Mesendoderm (in vitro differentiated cells): ENCODE measurements around the gene CHIT1.
"Not testable (repeated sequence)": the region's sequence is repeated elsewhere in the genome, so short reads cannot be mapped to it uniquely, and the experiment has no call there.

Source experiments
- DNase-seq: peaks from one replicate; pipeline ENCODE4 v3.0.0; 2013
- H2AK5ac ChIP-seq: 2 replicates; pipeline ENCODE4 v1.6.1; 2013; ENCODE audit warnings: low read length, inconsistent platforms
- H2BK120ac ChIP-seq: 2 replicates; pipeline ENCODE4 v1.6.1; 2013; ENCODE audit warnings: low read depth, mild to moderate bottlenecking, low read length, moderate library complexity, mixed read lengths
- H2BK15ac ChIP-seq: replicated peaks from 2 replicates; pipeline ENCODE4 v1.6.1; 2013; ENCODE audit warnings: low read depth, mild to moderate bottlenecking, moderate library complexity
- H2BK5ac ChIP-seq: 2 replicates; pipeline ENCODE4 v1.6.1; 2013; ENCODE audit warnings: low read length, inconsistent platforms
- H3K18ac ChIP-seq: 2 replicates; pipeline ENCODE4 v1.6.1; 2013; ENCODE audit warnings: mild to moderate bottlenecking, low read length, mixed read lengths
- H3K23ac ChIP-seq: one replicate; pipeline ENCODE4 v1.6.1; 2013; ENCODE audit warnings: low read length
- H3K27ac ChIP-seq: 2 replicates; pipeline ENCODE4 v1.5.1; 2013; ENCODE audit warnings: low read depth, mild to moderate bottlenecking, inconsistent platforms, low read length, moderate library complexity
- H3K27me3 ChIP-seq: 2 replicates; pipeline ENCODE4 v1.6.1; 2013; ENCODE audit warnings: low read length, control low read depth, mild to moderate bottlenecking, inconsistent platforms; ENCODE audit not compliant: insufficient read depth, poor library complexity
- H3K36me3 ChIP-seq: 2 replicates; pipeline ENCODE4 v1.6.1; 2013; ENCODE audit warnings: low read length, inconsistent platforms; ENCODE audit not compliant: control insufficient read depth, insufficient read depth
- H3K4ac ChIP-seq: one replicate; pipeline ENCODE4 v1.6.1; 2013; ENCODE audit warnings: low read depth, mild to moderate bottlenecking, low read length, moderate library complexity
- H3K4me1 ChIP-seq: 2 replicates; pipeline ENCODE4 v1.6.1; 2013; ENCODE audit warnings: low read depth, low read length, inconsistent platforms; ENCODE audit not compliant: control insufficient read depth
- H3K4me2 ChIP-seq: 2 replicates; pipeline ENCODE4 v1.6.1; 2013; ENCODE audit warnings: low read length
- H3K4me3 ChIP-seq: 2 replicates; pipeline ENCODE4 v1.5.1; 2013; ENCODE audit warnings: mild to moderate bottlenecking, low read length
- H3K56ac ChIP-seq: one replicate; pipeline ENCODE4 v1.6.1; 2013; ENCODE audit warnings: low read length
- H3K79me1 ChIP-seq: 2 replicates; pipeline ENCODE4 v1.6.1; 2013; ENCODE audit warnings: low read length, inconsistent platforms
- H3K79me2 ChIP-seq: 2 replicates; pipeline ENCODE4 v1.6.1; 2013; ENCODE audit warnings: mild to moderate bottlenecking, low read length; ENCODE audit not compliant: control insufficient read depth, insufficient read depth
- H3K9ac ChIP-seq: 2 replicates; pipeline ENCODE4 v1.6.1; 2013; ENCODE audit warnings: low read length, inconsistent platforms
- H4K5ac ChIP-seq: one replicate; pipeline ENCODE4 v1.6.1; 2013; ENCODE audit warnings: low read length
- H4K8ac ChIP-seq: one replicate; pipeline ENCODE4 v1.6.1; 2013; ENCODE audit warnings: low read depth, mild to moderate bottlenecking, control low read depth, low read length, moderate library complexity
- WGBS: extraction: QIAGEN DNeasy Blood & Tissue Kit; methylation state at CpG from one replicate; pipeline ENCODE4 v1.1.7; 2013; ENCODE audit warnings: low lambda C conversion rate, missing lambda C conversion rate; ENCODE audit not compliant: insufficient coverage; ENCODE audit errors: extremely low coverage; 5-methylcytosine and 5-hydroxymethylcytosine counted together

The CHIT1 gene

GRCh38 chr1:203267912-203268311 is 38.4 kb upstream of the CHIT1 start:
- Histone ChIP-seq H3K23ac (no peak overlapping the region), H2BK120ac (no peak overlapping the region), H3K79me1 (no peaks in the 10 kb centered on the region), H3K4ac (no peak overlapping the region), H4K5ac (no peak overlapping the region), H3K4me1 (no peaks in the 10 kb centered on the region), H3K27ac (no peak overlapping the region), H4K8ac (no peak overlapping the region), H3K18ac (no peak overlapping the region), H3K56ac (peak overlapping the region; percentile 89), H3K9ac (peak overlapping the region; percentile 74), H3K27me3 (no peaks in the 10 kb centered on the region), H3K4me3 (no peak overlapping the region), H3K36me3 (no peaks in the 10 kb centered on the region), H2BK15ac (no peak overlapping the region), H3K79me2 (no peaks in the 10 kb centered on the region), H3K4me2 (peak overlapping the region; percentile 89), H2BK5ac (no peak overlapping the region), H2AK5ac (no peak overlapping the region)
- no peak for DNase-seq
- no CpG with 5 or more reads among the region's 15 CpGs for WGBS

GRCh38 chr1:203267347-203267846 is 37.9 kb upstream of the CHIT1 start:
- H2BK120ac ChIP-seq, result no peak overlapping the region
- no peak overlapping the region for H4K5ac ChIP-seq
- H3K27me3 ChIP-seq, result no peaks in the 10 kb centered on the region
- WGBS, result no CpG with 5 or more reads among the region's 20 CpGs
- no peak overlapping the region for H2BK5ac ChIP-seq
- H3K18ac ChIP-seq, result peak overlapping the region; percentile 92
- H3K4me1 ChIP-seq, result no peaks in the 10 kb centered on the region
- peak overlapping the region; percentile 74 for H3K9ac ChIP-seq
- H2AK5ac ChIP-seq, result no peak overlapping the region
- no peaks in the 10 kb centered on the region for H3K79me2 ChIP-seq
- H3K23ac ChIP-seq, result no peak overlapping the region
- peak overlapping the region; percentile 50 for H3K4me3 ChIP-seq
- DNase-seq, result peak; percentile 94
- no peaks in the 10 kb centered on the region for H3K36me3 ChIP-seq
- no peak overlapping the region for H2BK15ac ChIP-seq
- H3K4me2 ChIP-seq, result peak overlapping the region; percentile 89
- H3K79me1 ChIP-seq, result no peaks in the 10 kb centered on the region
- no peak overlapping the region for H3K27ac ChIP-seq
- peak overlapping the region; percentile 89 for H3K56ac ChIP-seq
- no peak overlapping the region for H3K4ac ChIP-seq
- H4K8ac ChIP-seq, result no peak overlapping the region

GRCh38 chr1:203266140-203266539 is 36.7 kb upstream of the CHIT1 start:
- H3K79me1 ChIP-seq, H2BK120ac ChIP-seq, H2BK15ac ChIP-seq, H3K27me3 ChIP-seq, H3K4me1 ChIP-seq, H3K4ac ChIP-seq, H3K36me3 ChIP-seq, H3K56ac ChIP-seq, H2BK5ac ChIP-seq, DNase-seq, H3K27ac ChIP-seq, H3K79me2 ChIP-seq, H4K5ac ChIP-seq, H3K9ac ChIP-seq, H3K4me3 ChIP-seq, H3K18ac ChIP-seq, H4K8ac ChIP-seq, H3K4me2 ChIP-seq, H2AK5ac ChIP-seq, H3K23ac ChIP-seq: not testable (repeated sequence)
- no CpG with 5 or more reads among the region's 5 CpGs for WGBS

GRCh38 chr1:203265541-203265940 is 36.1 kb upstream of the CHIT1 start:
- no peak overlapping the region for H3K27ac ChIP-seq
- H3K79me2 ChIP-seq, result no peaks in the 10 kb centered on the region
- H3K79me1 ChIP-seq, result no peaks in the 10 kb centered on the region
- no peaks in the 10 kb centered on the region for H3K36me3 ChIP-seq
- H4K5ac ChIP-seq, result no peak overlapping the region
- no peak overlapping the region for H3K56ac ChIP-seq
- no peak overlapping the region for H2BK5ac ChIP-seq
- H3K4ac ChIP-seq, result peak overlapping the region; percentile 43
- no peak for DNase-seq
- H3K4me2 ChIP-seq, result no peak overlapping the region
- no peak overlapping the region for H2BK15ac ChIP-seq
- WGBS, result no CpG with 5 or more reads among the region's 4 CpGs
- no peak overlapping the region for H3K23ac ChIP-seq
- no peak overlapping the region for H3K4me3 ChIP-seq
- no peaks in the 10 kb centered on the region for H3K4me1 ChIP-seq
- no peak overlapping the region for H3K18ac ChIP-seq
- H3K9ac ChIP-seq, result no peak overlapping the region
- H2AK5ac ChIP-seq, result no peak overlapping the region
- no peak overlapping the region for H4K8ac ChIP-seq
- no peaks in the 10 kb centered on the region for H3K27me3 ChIP-seq
- H2BK120ac ChIP-seq, result no peak overlapping the region

GRCh38 chr1:203264052-203264501 is 34.6 kb upstream of the CHIT1 start:
- Histone ChIP-seq H3K4me2 (no peak overlapping the region), H3K4me3 (no peak overlapping the region), H3K4ac (no peak overlapping the region), H3K9ac (no peak overlapping the region), H3K27ac (no peak overlapping the region), H4K8ac (no peak overlapping the region), H2AK5ac (no peak overlapping the region), H3K23ac (no peak overlapping the region), H4K5ac (no peak overlapping the region), H3K79me1 (no peaks in the 10 kb centered on the region), H2BK15ac (no peak overlapping the region), H2BK120ac (no peak overlapping the region), H3K56ac (no peak overlapping the region), H3K36me3 (no peaks in the 10 kb centered on the region), H3K18ac (no peak overlapping the region), H3K79me2 (no peaks in the 10 kb centered on the region), H3K4me1 (no peaks in the 10 kb centered on the region), H2BK5ac (no peak overlapping the region), H3K27me3 (no peaks in the 10 kb centered on the region)
- WGBS, result no CpG with 5 or more reads among the region's 6 CpGs
- DNase-seq, result no peak

GRCh38 chr1:203263496-203263895 is 34.0 kb upstream of the CHIT1 start:
- no peak overlapping the region for H2AK5ac ChIP-seq
- no peak overlapping the region for H2BK15ac ChIP-seq
- no peaks in the 10 kb centered on the region for H3K36me3 ChIP-seq
- H4K8ac ChIP-seq, result no peak overlapping the region
- no peak for DNase-seq
- H3K18ac ChIP-seq, result no peak overlapping the region
- H4K5ac ChIP-seq, result no peak overlapping the region
- H3K27me3 ChIP-seq, result no peaks in the 10 kb centered on the region
- H3K27ac ChIP-seq, result no peak overlapping the region
- H2BK5ac ChIP-seq, result no peak overlapping the region
- WGBS, result no CpG with 5 or more reads among the region's 10 CpGs
- no peaks in the 10 kb centered on the region for H3K4me1 ChIP-seq
- H3K4me2 ChIP-seq, result no peak overlapping the region
- no peak overlapping the region for H3K23ac ChIP-seq
- no peak overlapping the region for H3K4me3 ChIP-seq
- H3K79me2 ChIP-seq, result no peaks in the 10 kb centered on the region
- H3K4ac ChIP-seq, result no peak overlapping the region
- H3K9ac ChIP-seq, result no peak overlapping the region
- no peak overlapping the region for H3K56ac ChIP-seq
- no peaks in the 10 kb centered on the region for H3K79me1 ChIP-seq
- no peak overlapping the region for H2BK120ac ChIP-seq
